ENCODE measurements around the gene BAMBI.

- TF ChIP-seq, protein P1, sequence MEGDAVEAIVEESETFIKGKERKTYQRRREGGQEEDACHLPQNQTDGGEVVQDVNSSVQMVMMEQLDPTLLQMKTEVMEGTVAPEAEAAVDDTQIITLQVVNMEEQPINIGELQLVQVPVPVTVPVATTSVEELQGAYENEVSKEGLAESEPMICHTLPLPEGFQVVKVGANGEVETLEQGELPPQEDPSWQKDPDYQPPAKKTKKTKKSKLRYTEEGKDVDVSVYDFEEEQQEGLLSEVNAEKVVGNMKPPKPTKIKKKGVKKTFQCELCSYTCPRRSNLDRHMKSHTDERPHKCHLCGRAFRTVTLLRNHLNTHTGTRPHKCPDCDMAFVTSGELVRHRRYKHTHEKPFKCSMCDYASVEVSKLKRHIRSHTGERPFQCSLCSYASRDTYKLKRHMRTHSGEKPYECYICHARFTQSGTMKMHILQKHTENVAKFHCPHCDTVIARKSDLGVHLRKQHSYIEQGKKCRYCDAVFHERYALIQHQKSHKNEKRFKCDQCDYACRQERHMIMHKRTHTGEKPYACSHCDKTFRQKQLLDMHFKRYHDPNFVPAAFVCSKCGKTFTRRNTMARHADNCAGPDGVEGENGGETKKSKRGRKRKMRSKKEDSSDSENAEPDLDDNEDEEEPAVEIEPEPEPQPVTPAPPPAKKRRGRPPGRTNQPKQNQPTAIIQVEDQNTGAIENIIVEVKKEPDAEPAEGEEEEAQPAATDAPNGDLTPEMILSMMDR (IDR thresholded peaks at IDR 0.05; ENCODE audit: insufficient read depth, low read depth, low read length) = no peak
- no peak for TF ChIP-seq EZH2 (IDR thresholded peaks at IDR 0.05; ENCODE audit: insufficient read depth, low read length)
These were observed 45.3 kb upstream of the BAMBI start for GRCh38 chr10:28631896-28632583.

Data from astrocyte (in vitro differentiated cells and primary cell).